WTC11 (cell line): ENCODE results near the gene PRAMEF20.

Experiments
- GABPB1 ChIP-seq: sonication (generic); formaldehyde crosslinking; IDR thresholded peaks from 2 replicates; pipeline ENCODE4 v1.8.1; 2023; ENCODE audit warnings: mild to moderate bottlenecking, missing genetic modification reagents
- SMAD3 ChIP-seq: sonication (generic); formaldehyde crosslinking; IDR thresholded peaks from 2 replicates; pipeline ENCODE4 v1.8.0; 2022; ENCODE audit warnings: missing genetic modification reagents, mild to moderate bottlenecking, borderline replicate concordance
- ZNF138 ChIP-seq: sonication (generic); formaldehyde crosslinking; conservative IDR thresholded peaks from 2 replicates; pipeline ENCODE4 v1.8.1; 2022; ENCODE audit warnings: mild to moderate bottlenecking, moderate library complexity, missing genetic modification reagents
- TF ChIP-seq, protein P1 (sequence below): sonication (generic); formaldehyde crosslinking; IDR thresholded peaks from 2 replicates; pipeline ENCODE4 v1.8.1; 2022; ENCODE audit warnings: mild to moderate bottlenecking, moderate library complexity, missing genetic modification reagents
- TF ChIP-seq, protein P2 (sequence below): sonication (generic); formaldehyde crosslinking; conservative IDR thresholded peaks from 2 replicates; pipeline ENCODE4 v1.8.1; 2022; ENCODE audit warnings: mild to moderate bottlenecking, missing genetic modification reagents

- TF ChIP-seq ZNF138 (CRISPR knock-in tag) (no peak), GABPB1 (CRISPR knock-in tag) (no peak), SMAD3 (CRISPR knock-in tag) (no peak)
- TF ChIP-seq, protein P1, sequence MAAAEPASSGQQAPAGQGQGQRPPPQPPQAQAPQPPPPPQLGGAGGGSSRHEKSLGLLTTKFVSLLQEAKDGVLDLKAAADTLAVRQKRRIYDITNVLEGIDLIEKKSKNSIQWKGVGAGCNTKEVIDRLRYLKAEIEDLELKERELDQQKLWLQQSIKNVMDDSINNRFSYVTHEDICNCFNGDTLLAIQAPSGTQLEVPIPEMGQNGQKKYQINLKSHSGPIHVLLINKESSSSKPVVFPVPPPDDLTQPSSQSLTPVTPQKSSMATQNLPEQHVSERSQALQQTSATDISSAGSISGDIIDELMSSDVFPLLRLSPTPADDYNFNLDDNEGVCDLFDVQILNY (CRISPR knock-in tag) = no peak
- TF ChIP-seq, protein P2, sequence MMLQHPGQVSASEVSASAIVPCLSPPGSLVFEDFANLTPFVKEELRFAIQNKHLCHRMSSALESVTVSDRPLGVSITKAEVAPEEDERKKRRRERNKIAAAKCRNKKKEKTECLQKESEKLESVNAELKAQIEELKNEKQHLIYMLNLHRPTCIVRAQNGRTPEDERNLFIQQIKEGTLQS = no peak
Measured at GRCh38 chr1:13432251-13432650, 22.0 kb downstream of the PRAMEF20 start.
